Activated CD4-positive, alpha-beta T cell treated with anti-CD3 and anti-CD28 coated beads, Interleukin-2, amount 10 ng/mL, durations not matched to agents 7 days and 5 days (primary cell): Measurements from ENCODE around the gene RASGEF1B. TPM values are rescaled to one million over a fixed set of nuclear protein-coding genes. Genes with fewer than 3 reads are reported as not detected.
"Not testable (repeated sequence)": the region's sequence is repeated elsewhere in the genome, so short reads cannot be mapped to it uniquely, and the experiment has no call there.

Source experiments
- CTCF ChIA-PET: fragments of 350-600 bp; sonication (Branson Sonifier 250); formaldehyde crosslinking; loops from one replicate; lab custom pipeline; 2021; ENCODE audit warnings: antibody characterized with exemption; lab: Charles Lee
- POLR2A ChIA-PET: fragments of 350-600 bp; sonication (Branson Sonifier 250); formaldehyde crosslinking; loops from one replicate; lab custom pipeline; 2021; ENCODE audit warnings: antibody characterized with exemption; lab: Charles Lee
- DNase-seq: peaks from one replicate; pipeline ENCODE4 v3.0.0-alpha.2; 2020
- H3K27ac Mint-ChIP-seq: one replicate; pipeline ENCODE4 v1.8.0; 2021; ENCODE audit warnings: mild to moderate bottlenecking, moderate library complexity, mixed read lengths
- H3K27me3 Mint-ChIP-seq: one replicate; pipeline ENCODE4 v1.8.0; 2021; ENCODE audit warnings: mixed read lengths
- H3K36me3 Mint-ChIP-seq: one replicate; pipeline ENCODE4 v1.8.0; 2021; ENCODE audit warnings: low read depth, mixed read lengths
- H3K4me1 Mint-ChIP-seq: one replicate; pipeline ENCODE4 v1.8.0; 2021; ENCODE audit warnings: mixed read lengths
- H3K4me3 Mint-ChIP-seq: one replicate; pipeline ENCODE4 v1.8.0; 2021; ENCODE audit warnings: mild to moderate bottlenecking, moderate library complexity, mixed read lengths
- H3K9me3 Mint-ChIP-seq: one replicate; pipeline ENCODE4 v1.8.0; 2021; ENCODE audit warnings: mixed read lengths
- total RNA-seq, 2 experiments: library from RNA; stranded (reverse); gene quantifications; one replicate each; pipeline ENCODE4 v1.2.3, GENCODE V29; 2021

The RASGEF1B gene
- total RNA-seq, 2 experiments from 2014 or later = 2.7 TPM

DNA sequence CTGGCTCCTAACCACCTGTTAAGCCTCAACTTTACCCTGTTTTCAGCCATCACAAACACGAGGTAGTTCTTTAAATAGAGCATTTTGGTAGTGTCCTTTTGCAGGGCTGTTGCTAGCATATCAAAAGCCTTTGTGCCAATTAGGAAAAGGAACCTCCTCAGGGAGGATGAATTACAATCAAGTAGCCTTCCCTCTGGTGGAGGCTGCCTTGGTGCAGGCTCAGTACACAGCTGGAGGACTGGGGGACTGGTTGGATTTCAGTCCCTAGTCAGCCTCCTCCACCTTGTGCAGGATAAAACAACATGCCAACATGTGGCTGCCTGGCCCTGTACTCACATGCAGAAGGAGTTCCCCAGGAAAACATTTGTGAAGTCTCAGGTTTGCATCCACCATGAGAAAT lies 53.1 kb downstream of the RASGEF1B start:
- no peak for DNase-seq
- H3K27ac Mint-ChIP-seq = no peak overlapping the region
- H3K4me3 Mint-ChIP-seq = no peak overlapping the region
- ChIA-PET POLR2A (no interaction called here), CTCF (interaction anchor here (0.7 to 1.2 kb wide), 2 partner anchors 9 to 11 kb away, joined by 3 read pairs; no protein-coding TSS in a partner anchor)
- H3K27me3 Mint-ChIP-seq = no peaks in the 10 kb centered on the region
- H3K36me3 Mint-ChIP-seq = no peaks in the 10 kb centered on the region
- no peaks in the 10 kb centered on the region for H3K9me3 Mint-ChIP-seq
- peaks cover 6% of the 10 kb centered on the region for H3K4me1 Mint-ChIP-seq

DNA sequence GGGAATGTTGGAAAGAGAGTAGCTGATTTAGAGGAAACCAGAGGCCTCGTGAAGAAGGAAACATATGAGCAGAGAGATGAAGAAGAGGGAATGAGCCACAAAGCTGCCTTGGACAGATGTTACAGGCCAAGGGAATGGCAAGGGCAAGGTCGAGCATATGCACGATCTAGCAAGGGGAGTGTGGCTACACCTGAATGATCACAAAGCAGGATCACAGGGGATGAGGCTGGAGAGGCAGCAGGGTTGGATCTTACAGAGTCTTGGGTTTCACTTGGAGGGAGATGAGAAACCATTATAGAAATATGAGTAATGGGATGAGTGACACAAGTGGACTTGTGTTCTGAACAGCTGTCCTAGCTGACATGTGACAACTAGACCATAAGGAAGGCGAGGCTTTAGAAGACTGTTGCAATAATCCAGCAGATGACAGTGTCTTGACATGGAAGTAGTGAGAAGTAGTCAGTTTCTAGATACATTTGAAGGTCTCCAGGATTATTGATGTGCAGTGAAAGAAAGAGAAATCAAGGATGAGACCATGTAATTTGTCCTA lies 58.7 kb downstream of the RASGEF1B start:
- ChIA-PET CTCF (no interaction called here), POLR2A (no interaction called here)
- no peak for DNase-seq
- Mint-ChIP-seq H3K27ac (no peak overlapping the region), H3K27me3 (no peaks in the 10 kb centered on the region), H3K4me3 (no peak overlapping the region), H3K9me3 (no peaks in the 10 kb centered on the region), H3K4me1 (no peaks in the 10 kb centered on the region), H3K36me3 (no peaks in the 10 kb centered on the region)

DNA sequence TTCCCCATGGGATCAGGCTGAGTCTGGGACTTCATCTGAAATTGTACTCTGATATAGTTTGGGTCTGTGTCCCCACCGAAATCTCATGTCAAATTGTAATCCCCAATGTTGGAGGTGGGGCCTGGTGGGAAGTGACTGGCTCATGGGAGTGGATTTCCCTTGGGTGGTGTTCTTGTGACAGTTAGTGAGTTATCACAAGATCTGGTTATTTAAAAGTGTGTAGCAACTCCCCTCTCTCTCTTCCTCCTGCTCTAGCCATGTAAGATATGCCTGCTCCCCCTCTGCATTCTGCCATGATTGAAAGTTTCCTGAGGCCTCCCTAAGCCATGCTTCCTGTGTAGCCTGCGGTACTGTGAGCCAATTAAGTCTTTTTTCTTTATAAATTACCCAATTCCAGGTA lies 61.0 kb downstream of the RASGEF1B start:
- H3K27me3 Mint-ChIP-seq = no peaks in the 10 kb centered on the region
- no peaks in the 10 kb centered on the region for H3K9me3 Mint-ChIP-seq
- no peak overlapping the region for H3K4me3 Mint-ChIP-seq
- no peak overlapping the region for H3K27ac Mint-ChIP-seq
- no peaks in the 10 kb centered on the region for H3K36me3 Mint-ChIP-seq
- ChIA-PET POLR2A (no interaction called here), CTCF (no interaction called here)
- H3K4me1 Mint-ChIP-seq = peaks cover 1% of the 10 kb centered on the region
- no peak for DNase-seq

DNA sequence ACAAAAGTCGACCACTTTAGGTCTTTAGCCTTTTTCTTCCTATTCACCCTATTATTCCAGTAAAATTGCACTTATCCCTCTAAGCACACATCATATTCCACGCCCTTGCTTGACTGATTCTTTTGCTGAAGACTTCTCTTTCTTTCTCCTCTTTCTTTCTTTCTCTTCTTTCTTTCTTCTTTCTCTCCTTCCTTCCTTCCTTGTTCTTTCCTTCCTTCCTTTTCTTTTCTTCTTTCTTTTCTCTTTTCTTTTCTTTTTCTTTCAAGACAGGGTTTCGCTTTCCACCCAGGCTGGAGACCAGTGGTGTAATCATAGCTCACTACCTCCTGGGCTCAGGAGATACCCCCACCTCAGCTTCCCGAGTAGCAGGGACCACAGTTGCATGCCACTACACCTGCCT lies 61.9 kb downstream of the RASGEF1B start:
- ChIA-PET POLR2A (no interaction called here), CTCF (interaction anchor here (2.0 kb wide), 1 partner anchor 859 kb away, joined by 5 read pairs; no protein-coding TSS in a partner anchor)
- Mint-ChIP-seq H3K9me3 (no peaks in the 10 kb centered on the region), H3K27ac (no peak overlapping the region), H3K27me3 (no peaks in the 10 kb centered on the region), H3K36me3 (no peaks in the 10 kb centered on the region), H3K4me3 (no peak overlapping the region), H3K4me1 (peaks cover 4% of the 10 kb centered on the region)
- no peak for DNase-seq

DNA sequence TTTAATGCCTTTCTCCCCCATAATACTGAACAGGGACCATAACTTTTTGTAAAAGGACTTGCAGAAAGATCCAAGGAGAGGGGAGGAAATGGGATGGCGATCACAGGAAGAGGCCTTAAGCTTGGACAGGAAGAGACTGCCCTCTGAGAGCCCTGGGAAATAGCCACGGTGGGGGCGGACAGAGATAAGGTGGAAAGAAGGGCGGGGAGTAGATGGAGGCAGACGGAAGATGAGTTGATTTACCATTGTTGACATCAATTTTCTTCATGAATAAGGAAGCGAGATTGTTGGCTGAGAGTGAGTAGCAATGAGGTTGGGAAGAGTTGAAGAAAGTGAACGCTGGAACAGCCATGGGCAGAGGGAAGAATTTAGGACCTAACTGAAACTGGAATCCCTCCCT lies 63.4 kb downstream of the RASGEF1B start:
- peaks cover 5% of the 10 kb centered on the region for H3K4me1 Mint-ChIP-seq
- ChIA-PET CTCF (interaction anchor here (0.9 to 2.0 kb wide), 2 partner anchors 444 to 860 kb away, joined by 3 to 5 read pairs; no protein-coding TSS in a partner anchor), POLR2A (no interaction called here)
- no peak for DNase-seq
- H3K9me3 Mint-ChIP-seq = no peaks in the 10 kb centered on the region
- no peak overlapping the region for H3K4me3 Mint-ChIP-seq
- no peaks in the 10 kb centered on the region for H3K27me3 Mint-ChIP-seq
- H3K27ac Mint-ChIP-seq = no peak overlapping the region
- no peaks in the 10 kb centered on the region for H3K36me3 Mint-ChIP-seq

DNA sequence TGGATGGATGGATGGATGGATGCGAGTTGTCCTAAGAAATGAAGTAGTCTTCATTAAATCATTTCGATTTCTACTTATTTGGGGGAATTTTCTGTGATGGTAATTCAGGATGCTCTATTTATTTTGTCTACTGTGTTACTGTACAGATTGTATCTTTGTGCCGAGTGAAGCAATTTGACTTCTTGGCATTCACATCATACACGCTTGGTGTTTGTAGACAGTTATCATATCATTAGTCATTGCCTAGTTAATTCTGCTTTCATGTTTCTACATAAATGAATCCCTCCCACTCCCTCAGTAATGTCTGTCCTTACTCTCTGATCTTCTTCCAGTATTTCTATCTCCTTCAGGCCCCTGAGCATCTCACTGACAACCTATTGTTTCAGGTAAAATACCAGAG lies 64.0 kb downstream of the RASGEF1B start:
- no peaks in the 10 kb centered on the region for H3K36me3 Mint-ChIP-seq
- no peaks in the 10 kb centered on the region for H3K27me3 Mint-ChIP-seq
- POLR2A ChIA-PET = no interaction called here
- H3K9me3 Mint-ChIP-seq = no peaks in the 10 kb centered on the region
- H3K4me1 Mint-ChIP-seq = peaks cover 5% of the 10 kb centered on the region
- no peak overlapping the region for H3K4me3 Mint-ChIP-seq
- no peak for DNase-seq
- H3K27ac Mint-ChIP-seq = no peak overlapping the region
- CTCF ChIA-PET = interaction anchor here (2.0 kb wide), 1 partner anchor 861 kb away, joined by 5 read pairs; no protein-coding TSS in a partner anchor

DNA sequence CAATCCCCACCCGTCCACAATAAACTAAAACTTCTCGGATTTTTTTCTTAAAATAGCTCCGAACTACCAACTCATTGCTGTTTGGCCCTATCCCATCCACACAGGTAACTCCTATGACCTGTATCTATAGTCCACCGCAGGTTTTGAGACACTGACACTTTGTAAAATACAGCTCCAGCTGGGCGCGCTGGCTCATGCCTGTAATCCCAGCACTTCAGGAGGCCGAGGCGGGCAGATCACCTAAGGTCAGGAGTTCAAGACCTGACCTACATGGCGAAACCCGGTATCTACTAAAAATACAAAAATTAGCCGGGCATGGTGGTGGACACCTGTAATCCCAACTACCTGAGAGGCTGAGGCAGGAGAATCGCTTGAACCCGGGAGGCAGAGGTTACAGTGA lies 65.2 kb downstream of the RASGEF1B start:
- H3K36me3 Mint-ChIP-seq, H3K4me1 Mint-ChIP-seq, H3K4me3 Mint-ChIP-seq, POLR2A ChIA-PET, DNase-seq, H3K27me3 Mint-ChIP-seq, H3K27ac Mint-ChIP-seq, H3K9me3 Mint-ChIP-seq, CTCF ChIA-PET: not testable (repeated sequence)

DNA sequence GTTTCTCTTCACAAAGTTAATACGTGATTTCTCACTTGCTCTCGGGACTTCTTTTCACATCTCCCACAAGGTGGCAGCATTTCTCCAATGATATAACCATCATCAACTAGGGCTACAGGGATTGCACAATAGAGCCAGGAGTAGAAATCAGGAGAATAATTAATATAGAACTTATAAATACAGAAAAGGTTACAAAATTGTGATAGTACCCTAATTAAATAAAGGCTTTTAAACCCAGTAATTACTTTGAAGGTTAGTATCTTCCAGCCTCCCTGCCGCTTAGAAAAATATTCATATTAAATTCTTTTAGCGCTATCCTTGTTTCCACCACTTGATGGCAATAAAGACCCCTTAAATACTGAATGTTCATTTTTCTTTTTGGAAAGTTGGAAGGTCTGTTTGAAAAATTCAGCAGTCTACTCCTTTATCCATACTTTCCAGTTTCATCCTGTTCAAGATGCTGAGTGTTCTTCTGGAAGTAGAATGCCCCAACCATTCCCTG lies 65.8 kb downstream of the RASGEF1B start:
- DNase-seq = peak; percentile 75
- Mint-ChIP-seq H3K27ac (no peak overlapping the region), H3K4me1 (peaks cover 5% of the 10 kb centered on the region), H3K36me3 (no peaks in the 10 kb centered on the region), H3K4me3 (no peak overlapping the region), H3K27me3 (no peaks in the 10 kb centered on the region), H3K9me3 (no peaks in the 10 kb centered on the region)
- CTCF ChIA-PET = no interaction called here
- POLR2A ChIA-PET = no interaction called here

DNA sequence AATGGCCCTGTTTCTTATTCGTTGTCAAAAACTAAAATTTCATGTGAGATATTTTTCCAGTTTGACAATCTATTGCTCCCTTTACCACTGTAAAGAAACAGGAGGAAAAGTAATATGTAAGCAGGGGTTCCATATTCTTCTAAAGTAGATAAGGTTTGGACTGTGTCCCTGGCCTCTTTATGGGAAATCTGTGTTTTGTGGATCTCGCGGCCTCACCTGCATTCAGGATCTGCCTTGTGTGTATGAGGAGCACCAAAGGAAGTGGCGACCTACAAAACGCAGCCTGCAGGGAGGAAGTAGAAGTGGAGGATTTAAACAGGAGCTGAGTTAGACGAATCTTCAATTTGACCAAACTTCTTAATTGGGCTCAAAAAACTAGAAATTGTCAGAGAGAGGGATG lies 67.0 kb downstream of the RASGEF1B start:
- CTCF ChIA-PET = no interaction called here
- no peaks in the 10 kb centered on the region for H3K27me3 Mint-ChIP-seq
- H3K4me1 Mint-ChIP-seq = peaks cover 5% of the 10 kb centered on the region

DNA sequence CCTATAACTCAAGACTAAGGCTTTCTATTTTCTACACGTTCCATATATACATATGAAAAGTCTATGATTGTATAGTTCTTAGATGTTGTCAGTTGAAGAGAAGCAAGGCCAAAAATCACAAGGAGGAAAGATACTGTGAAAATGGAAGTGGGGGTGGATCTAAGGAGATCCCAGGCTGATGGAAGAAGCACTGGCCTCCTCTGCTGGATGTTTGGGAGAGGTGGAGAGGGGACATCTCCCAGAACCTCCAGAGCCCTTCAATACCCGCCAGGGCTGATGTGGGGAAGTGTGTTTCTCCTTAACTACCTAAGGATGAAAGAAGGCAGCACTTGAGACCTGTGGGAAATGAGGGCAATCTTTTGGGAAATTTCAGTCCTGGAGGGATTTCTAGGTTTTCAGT lies 67.4 kb downstream of the RASGEF1B start:
- H3K36me3 Mint-ChIP-seq = no peaks in the 10 kb centered on the region
- H3K9me3 Mint-ChIP-seq = no peaks in the 10 kb centered on the region
- H3K27me3 Mint-ChIP-seq = no peaks in the 10 kb centered on the region
- ChIA-PET POLR2A (no interaction called here), CTCF (no interaction called here)
- DNase-seq = no peak
- no peak overlapping the region for H3K4me3 Mint-ChIP-seq
- peaks cover 5% of the 10 kb centered on the region for H3K4me1 Mint-ChIP-seq
- H3K27ac Mint-ChIP-seq = no peak overlapping the region

More for the DNA sequence above, 67.0 kb downstream of the RASGEF1B start:
- no peak for DNase-seq
- Mint-ChIP-seq H3K9me3 (no peaks in the 10 kb centered on the region), H3K36me3 (no peaks in the 10 kb centered on the region), H3K4me3 (no peak overlapping the region), H3K27ac (no peak overlapping the region)
- POLR2A ChIA-PET = no interaction called here

DNA sequence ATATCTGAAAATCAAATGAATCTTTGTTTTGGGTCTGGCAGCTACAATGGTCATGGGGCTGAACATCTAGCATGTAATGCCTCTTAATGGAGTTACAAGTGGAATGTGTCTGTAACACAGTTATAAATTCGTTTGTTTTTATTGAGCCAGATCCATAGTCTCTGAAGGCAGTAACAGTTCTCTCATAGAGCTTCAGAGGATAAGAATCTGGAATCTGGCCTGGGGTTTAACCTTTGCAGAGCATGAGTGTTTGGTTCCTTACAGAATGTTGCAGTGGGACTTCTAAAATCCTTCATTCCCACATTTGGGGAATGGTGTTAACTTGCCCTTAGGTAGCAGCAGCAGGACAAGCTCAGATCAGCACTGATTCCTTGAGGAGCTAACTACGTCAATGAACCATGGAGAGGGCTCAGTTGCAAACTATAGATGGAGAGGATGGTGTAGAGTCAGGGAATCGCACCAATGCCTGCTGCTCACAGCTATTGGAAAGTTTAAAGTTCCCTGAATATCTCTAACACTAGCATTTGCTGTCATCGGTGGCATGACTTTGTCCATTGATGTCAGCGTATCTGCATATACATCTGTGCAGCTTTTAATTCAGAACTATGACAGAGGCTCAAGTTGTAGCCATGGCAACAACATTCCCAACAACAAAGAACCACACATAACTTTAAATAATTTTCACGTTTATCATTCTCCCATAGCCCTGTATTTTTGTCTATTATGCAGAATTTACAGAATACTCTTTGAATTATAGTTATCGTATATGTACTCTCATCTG lies 72.2 kb downstream of the RASGEF1B start:
- ChIA-PET CTCF (no interaction called here), POLR2A (no interaction called here)
- Mint-ChIP-seq H3K36me3 (no peaks in the 10 kb centered on the region), H3K4me1 (no peaks in the 10 kb centered on the region), H3K4me3 (no peak overlapping the region), H3K9me3 (no peaks in the 10 kb centered on the region), H3K27ac (no peak overlapping the region), H3K27me3 (no peaks in the 10 kb centered on the region)
- no peak for DNase-seq

DNA sequence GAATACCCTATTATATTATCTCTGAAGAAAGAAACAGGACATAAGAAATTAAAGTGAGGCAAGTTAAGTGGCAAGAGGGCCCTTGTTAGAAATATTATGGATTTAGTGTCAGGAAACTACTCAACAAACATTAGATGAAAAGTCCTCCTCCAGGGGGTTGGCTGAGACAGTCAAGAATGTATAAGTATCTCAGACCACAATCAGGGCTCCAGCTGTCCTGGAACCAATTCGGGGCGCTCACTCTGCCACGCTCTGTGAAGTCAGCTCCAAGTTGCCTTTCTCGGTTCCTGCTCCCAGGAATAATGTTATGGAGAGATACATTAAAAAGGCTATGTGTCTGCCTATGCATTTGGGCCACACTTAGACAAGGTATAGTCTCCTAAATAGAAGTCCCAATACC lies 73.3 kb downstream of the RASGEF1B start:
- Mint-ChIP-seq H3K27me3 (no peaks in the 10 kb centered on the region), H3K4me1 (no peaks in the 10 kb centered on the region), H3K4me3 (no peak overlapping the region), H3K9me3 (no peaks in the 10 kb centered on the region), H3K27ac (no peak overlapping the region), H3K36me3 (no peaks in the 10 kb centered on the region)
- ChIA-PET POLR2A (no interaction called here), CTCF (no interaction called here)
- DNase-seq = no peak

DNA sequence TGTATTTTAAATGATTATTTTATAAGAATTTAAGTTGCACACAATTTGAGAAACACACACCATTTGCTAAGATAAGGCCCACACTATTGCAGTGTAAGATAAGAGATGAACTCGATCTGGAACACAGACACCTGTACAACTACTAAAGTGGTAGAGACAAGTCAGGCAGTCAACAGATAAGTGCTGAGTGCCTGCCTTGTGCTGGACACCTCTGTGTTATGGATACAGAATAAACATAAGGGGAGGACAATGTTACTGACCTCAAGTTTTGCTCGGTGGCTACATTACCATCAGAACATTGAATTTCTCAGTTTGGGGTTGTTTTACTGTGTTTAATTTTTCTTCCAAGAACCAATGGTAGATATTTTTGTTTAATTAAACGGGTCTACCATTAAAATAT lies 74.1 kb downstream of the RASGEF1B start:
- H3K4me1 Mint-ChIP-seq = no peaks in the 10 kb centered on the region
- no peaks in the 10 kb centered on the region for H3K36me3 Mint-ChIP-seq

More for the DNA sequence above, 74.1 kb downstream of the RASGEF1B start:
- no peak overlapping the region for H3K27ac Mint-ChIP-seq
- POLR2A ChIA-PET = no interaction called here
- no peak overlapping the region for H3K4me3 Mint-ChIP-seq
- CTCF ChIA-PET = no interaction called here
- H3K27me3 Mint-ChIP-seq = no peaks in the 10 kb centered on the region
- no peaks in the 10 kb centered on the region for H3K9me3 Mint-ChIP-seq
- no peak for DNase-seq
